Caco-2 (cell line): ENCODE measurements around the gene MAP1LC3C. TPM values are rescaled to one million over a fixed set of nuclear protein-coding genes. Genes with fewer than 3 reads are reported as not detected.

ENCODE experiments used
- Bru-seq: library from RNA; stranded (reverse); fragments of 400-500 nt; gene quantifications from one replicate; lab custom pipeline; 2021; lab: Mats Ljungman, UMichigan
- BruChase-seq, 2 experiments: library from RNA; stranded (reverse); fragments of 400-500 nt; gene quantifications; one replicate each; lab custom pipeline; 2021; lab: Mats Ljungman, UMichigan
- BruUV-seq: library from RNA; stranded (reverse); fragments of 400-500 nt; replicated peaks from 2 replicates; lab custom pipeline; 2021; lab: Mats Ljungman, UMichigan
- CTCF ChIA-PET: fragments of 300-600 bp; sonication (Branson Sonifier 250); formaldehyde crosslinking; loops from one replicate; lab custom pipeline; 2022; ENCODE audit warnings: antibody characterized with exemption; lab: Charles Lee
- POLR2A ChIA-PET: fragments of 300-600 bp; sonication (Branson Sonifier 250); formaldehyde crosslinking; loops from one replicate; lab custom pipeline; 2022; ENCODE audit warnings: antibody characterized with exemption; lab: Charles Lee
- DNase-seq, 2 experiments: peaks; one replicate each; pipeline versions ENCODE4 v3.0.0 to v3.0.0-alpha.2; 2020 to 2022
- H3K27me3 ChIP-seq: replicated peaks from 2 replicates; pipeline ENCODE4 v1.6.0; 2011; ENCODE audit warnings: low read length; ENCODE audit not compliant: control insufficient read depth, insufficient read depth
- H3K36me3 ChIP-seq: 2 replicates; pipeline ENCODE4 v1.5.1; 2011; ENCODE audit warnings: low read length; ENCODE audit not compliant: control insufficient read depth, insufficient read depth
- H3K4me1 ChIP-seq: fragments of 250-450 bp; sonication (Bioruptor Pico); 2 replicates; pipeline ENCODE4 v1.5.1; 2020; ENCODE audit warnings: mild to moderate bottlenecking
- H3K4me3 ChIP-seq: 2 replicates; pipeline ENCODE4 v1.5.1; 2011; ENCODE audit warnings: low read depth, mild to moderate bottlenecking, control low read depth, low read length
- H3K9me3 ChIP-seq: fragments of 250-450 bp; sonication (Bioruptor Pico); 2 replicates; pipeline ENCODE4 v1.5.1; 2020; ENCODE audit warnings: mild to moderate bottlenecking, moderate library complexity
- H3K27ac Mint-ChIP-seq: one replicate; pipeline ENCODE4 v1.8.0; 2022; ENCODE audit warnings: mixed read lengths; ENCODE audit not compliant: unreplicated experiment
- H3K27me3 Mint-ChIP-seq: one replicate; pipeline ENCODE4 v1.8.0; 2022; ENCODE audit warnings: mixed read lengths; ENCODE audit not compliant: insufficient read depth, unreplicated experiment
- H3K36me3 Mint-ChIP-seq: one replicate; pipeline ENCODE4 v1.8.0; 2022; ENCODE audit warnings: mild to moderate bottlenecking, mixed read lengths; ENCODE audit not compliant: insufficient read depth, unreplicated experiment
- H3K4me1 Mint-ChIP-seq: one replicate; pipeline ENCODE4 v1.8.0; 2022; ENCODE audit warnings: low read depth, mixed read lengths; ENCODE audit not compliant: unreplicated experiment
- H3K4me3 Mint-ChIP-seq: one replicate; pipeline ENCODE4 v1.8.0; 2022; ENCODE audit warnings: mild to moderate bottlenecking, moderate library complexity, mixed read lengths; ENCODE audit not compliant: unreplicated experiment
- H3K9me3 Mint-ChIP-seq: one replicate; pipeline ENCODE4 v1.8.0; 2022; ENCODE audit warnings: mixed read lengths; ENCODE audit not compliant: unreplicated experiment
- CTCF ChIP-seq, 2 experiments: fragments of 200-600 bp in 1 of 2; IDR thresholded peaks; 1 replicate in 1 of 2; 2 replicates in 1 of 2; pipeline versions ENCODE4 v1.5.1 to v1.8.0; 2011 to 2022; ENCODE audit warnings: antibody characterized with exemption in 1 of 2, control low read depth in 1 of 2, inconsistent platforms in 1 of 2, low read depth in 1 of 2, low read length in 1 of 2, mild to moderate bottlenecking in 1 of 2, moderate library complexity in 1 of 2; ENCODE audit not compliant: insufficient read depth in 1 of 2, severe bottlenecking in 1 of 2, unreplicated experiment in 1 of 2
- intact Hi-C: fragments of 100-400 bp; cut with micrococcal nuclease; formaldehyde crosslinking; loops from one replicate; pipeline ENCODE4 v1.10.0; 2022; ENCODE audit not compliant: unreplicated experiment
- long read RNA-seq: library from polyadenylated mRNA; stranded (forward); transcript quantifications from one replicate; pipeline ENCODE4 v2.0.0, GENCODE V29; 2022
- total RNA-seq: library from RNA; stranded (reverse); gene quantifications from 2 replicates; pipeline ENCODE4 v1.2.3, GENCODE V29; 2022

MAP1LC3C gene
- 0.72 and 0.86 TPM in 2 replicates for total RNA-seq
- Bru-seq, nascent RNA: percentile 10 among the genes with signal in this experiment
- percentile 41 among the genes with signal in this experiment for BruChase-seq, experiment 1, labeled RNA remaining after a 2-hour chase
- BruChase-seq, experiment 2, labeled RNA remaining after a 6-hour chase: percentile 48 among the genes with signal in this experiment
- long read RNA-seq, partial matches to known transcripts: 1 of 3 reads
- long read RNA-seq, other reads (novel, unspliced or antisense): 0 of 3 reads

DNA sequence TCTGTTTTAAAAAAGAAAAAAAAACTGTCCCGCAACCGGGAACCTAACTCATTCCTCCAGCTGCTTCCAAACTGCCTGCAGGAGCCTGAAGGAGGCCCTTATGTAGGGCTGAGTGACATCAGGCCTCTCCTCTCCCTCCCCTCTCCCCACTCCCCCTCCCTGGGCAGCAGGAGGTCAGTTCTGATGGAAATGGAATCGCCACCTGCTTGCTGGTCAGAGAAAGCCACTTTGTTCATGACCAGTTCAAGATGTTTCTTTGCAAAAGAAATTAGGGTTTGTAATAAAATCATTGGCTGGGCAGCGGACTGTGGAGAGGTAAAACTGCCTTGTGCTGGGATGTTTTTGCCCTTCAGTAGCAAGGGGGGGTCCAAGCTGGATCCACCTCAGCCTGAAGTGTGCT, at the start of gene MAP1LC3C:
TSS of gene MAP1LC3C (minus strand) at position 73 of the 400 bp plus-strand sequence. CDS start 90 bp downstream, outside the sequence.
- Histone ChIP-seq H3K9me3 (no peaks in the 10 kb centered on the region), H3K27me3 (no peaks in the 10 kb centered on the region), H3K4me3 (no peak within 1 kb of the TSS), H3K4me1 (peaks cover 15% of the 10 kb centered on the region), H3K36me3 (no peaks in the 10 kb centered on the region)
- intact Hi-C loops: no loop called here
- no peaks in the 10 kb centered on the region for H3K27me3 Mint-ChIP-seq
- ChIA-PET POLR2A (no interaction called here), CTCF (interaction anchor here (0.9 kb wide), 1 partner anchor 525 kb away, joined by 3 read pairs; the partner anchor contains the start of gene PLD5)
- H3K36me3 Mint-ChIP-seq: no peaks in the 10 kb centered on the region
- H3K4me1 Mint-ChIP-seq: peaks cover 11% of the 10 kb centered on the region
- no peak within 1 kb of the TSS for H3K4me3 Mint-ChIP-seq
- H3K27ac Mint-ChIP-seq: peak within 1 kb of the TSS; percentile 50
- BruUV-seq: no TSS peak
- H3K9me3 Mint-ChIP-seq: no peaks in the 10 kb centered on the region
- DNase-seq: no peak
- no peak for TF ChIP-seq CTCF (IDR thresholded peaks at IDR 0.05; ENCODE audit: insufficient read depth in 1 of 2, low read depth in 1 of 2, low read length in 1 of 2, severe bottlenecking in 1 of 2, unreplicated experiment in 1 of 2)

GRCh38 chr1:242043165-242043564, 44.3 kb upstream of the MAP1LC3C start:
- peaks cover 12% of the 10 kb centered on the region for H3K9me3 Mint-ChIP-seq
- TF ChIP-seq CTCF (IDR thresholded peaks at IDR 0.05; ENCODE audit: insufficient read depth in 1 of 2, low read depth in 1 of 2, low read length in 1 of 2, severe bottlenecking in 1 of 2, unreplicated experiment in 1 of 2): no peak
- no peak overlapping the region for H3K4me3 Mint-ChIP-seq
- no peaks in the 10 kb centered on the region for H3K9me3 ChIP-seq
- CTCF ChIA-PET: no interaction called here
- H3K36me3 ChIP-seq: no peaks in the 10 kb centered on the region
- no peaks in the 10 kb centered on the region for H3K4me1 Mint-ChIP-seq
- DNase-seq: no peak
- H3K36me3 Mint-ChIP-seq: no peaks in the 10 kb centered on the region
- intact Hi-C loops: no loop called here
- no peaks in the 10 kb centered on the region for H3K4me1 ChIP-seq
- H3K4me3 ChIP-seq: no peak overlapping the region
- H3K27me3 ChIP-seq: no peaks in the 10 kb centered on the region
- H3K27ac Mint-ChIP-seq: no peak overlapping the region
- no TSS peak for BruUV-seq
- H3K27me3 Mint-ChIP-seq: peaks cover 4% of the 10 kb centered on the region
- POLR2A ChIA-PET: no interaction called here

DNA sequence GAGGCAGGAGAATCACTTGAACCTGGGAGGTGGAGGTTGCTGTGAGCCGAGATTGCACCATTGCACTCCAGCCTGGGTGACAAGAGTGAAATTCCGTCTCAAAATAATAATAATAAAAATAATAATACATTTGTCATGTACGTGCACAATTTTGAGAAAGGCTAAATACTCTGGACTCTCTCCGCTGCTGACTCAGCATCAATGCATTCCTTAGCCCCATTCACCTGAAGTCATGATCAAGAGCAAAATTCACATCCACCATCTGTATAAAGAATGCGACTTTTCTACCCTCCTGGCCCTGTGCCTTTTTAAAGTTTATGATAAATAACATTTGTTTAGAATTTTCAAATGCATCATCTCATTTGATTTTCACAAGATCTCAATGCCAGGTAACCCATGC, 35.5 kb upstream of the MAP1LC3C start:
- no peak overlapping the region for H3K27ac Mint-ChIP-seq
- H3K9me3 Mint-ChIP-seq: no peaks in the 10 kb centered on the region
- Histone ChIP-seq H3K27me3 (no peaks in the 10 kb centered on the region), H3K4me3 (no peak overlapping the region), H3K36me3 (no peaks in the 10 kb centered on the region), H3K9me3 (no peaks in the 10 kb centered on the region), H3K4me1 (no peaks in the 10 kb centered on the region)
- DNase-seq: no peak
- ChIA-PET CTCF (no interaction called here), POLR2A (no interaction called here)
- H3K27me3 Mint-ChIP-seq: peaks cover 4% of the 10 kb centered on the region
- H3K4me1 Mint-ChIP-seq: no peaks in the 10 kb centered on the region
- no TSS peak for BruUV-seq
- TF ChIP-seq CTCF (IDR thresholded peaks at IDR 0.05; ENCODE audit: insufficient read depth in 1 of 2, low read depth in 1 of 2, low read length in 1 of 2, severe bottlenecking in 1 of 2, unreplicated experiment in 1 of 2): no peak
- intact Hi-C loops: no loop called here
- no peak overlapping the region for H3K4me3 Mint-ChIP-seq
- H3K36me3 Mint-ChIP-seq: no peaks in the 10 kb centered on the region
